ENCODE measurements around the gene NBEAL2. TPM values are rescaled to one million over a fixed set of nuclear protein-coding genes. Genes with fewer than 3 reads are reported as not detected.

NBEAL2 gene
- total and polyA plus RNA-seq, 10 donors: 44.0 to 271 (median 129) TPM

GRCh38 chr3:46998121-46998851 is 18.8 kb downstream of the NBEAL2 start:
- Histone ChIP-seq H3K9me3 (no peaks in the 10 kb centered on the region), H3K36me3 (peaks cover 0 to 100% (median 86%) of the 10 kb centered on the region in 6 donors), H3K4me1 (peaks cover 9 to 65% (median 29%) of the 10 kb centered on the region in 6 donors), H3K4me3 (no peak overlapping the region), H3K27ac (peak overlapping the region in 3 of 8 donors; percentile 23 to 55 (median 40)), H3K27me3 (replicated peaks in 1 of 7) (no peaks in the 10 kb centered on the region)
- peak; percentile 79 to 94 (median 90) for TF ChIP-seq CTCF (IDR thresholded peaks at IDR 0.05 in 8 of 11, conservative IDR thresholded peaks at IDR 0.05 in 3 of 11)
- peak; percentile 72 to 87 (median 77) for TF ChIP-seq POLR2AphosphoS5 (IDR thresholded peaks at IDR 0.05)
- TF ChIP-seq POLR2A (IDR thresholded peaks at IDR 0.05): no peak
- 60 to 100% (median 62%) methylated on average over 7 to 27 of the region's 27 CpGs for WGBS, 5 donors
- intact Hi-C loops (cut with DNase I; ENCODE audit: low total_unique reads): loop anchor here (2.0 kb wide), 1 partner anchor 75 kb away; no protein-coding TSS in a partner anchor
- peak; percentile 94 for DNase-seq

DNA sequence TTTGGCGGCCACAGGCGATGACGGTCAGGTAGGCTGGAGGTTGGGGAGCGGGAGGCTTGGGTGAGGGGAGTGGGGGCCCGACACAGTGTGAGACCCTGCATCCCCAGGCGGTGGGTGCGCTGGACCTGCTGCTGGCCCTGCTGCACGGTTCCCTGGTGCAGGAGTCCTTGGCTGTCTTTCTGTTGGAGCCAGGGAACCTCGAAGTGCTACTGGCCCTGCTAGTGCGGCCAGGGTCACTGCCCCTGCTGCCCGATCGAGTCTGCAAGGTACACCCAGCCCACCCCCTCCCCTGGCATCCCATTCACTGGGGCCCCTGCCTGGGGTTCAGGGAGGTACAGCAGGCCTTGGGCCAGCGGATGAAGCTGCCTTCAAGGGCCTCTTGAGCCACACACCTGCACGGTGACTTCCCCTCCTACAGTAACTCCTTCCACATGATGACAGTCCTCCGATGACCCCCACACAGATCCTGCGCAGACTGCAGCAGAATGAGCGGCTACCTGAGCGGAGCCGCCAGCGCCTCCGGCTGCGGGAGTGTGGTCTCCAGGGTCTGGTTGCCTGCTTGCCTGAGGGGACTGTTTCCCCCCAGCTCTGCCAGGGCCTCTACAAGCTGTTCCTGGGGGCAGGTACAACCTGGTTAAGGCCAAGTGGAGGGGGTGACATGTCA is 19.5 kb downstream of the NBEAL2 start:
- Histone ChIP-seq H3K27me3 (replicated peaks in 1 of 7) (no peaks in the 10 kb centered on the region), H3K27ac (peak overlapping the region in 1 of 8 donors; percentile 11), H3K9me3 (no peaks in the 10 kb centered on the region), H3K4me1 (peaks cover 9 to 60% (median 29%) of the 10 kb centered on the region in 6 donors), H3K36me3 (peaks cover 0 to 100% (median 89%) of the 10 kb centered on the region in 6 donors), H3K4me3 (no peak overlapping the region)
- intact Hi-C loops (cut with DNase I; ENCODE audit: low total_unique reads): loop anchor here (2.0 kb wide), 1 partner anchor 76 kb away; no protein-coding TSS in a partner anchor
- 86 to 94% (median 92%) methylated on average over 13 to 22 of the region's 22 CpGs for WGBS, 5 donors
- TF ChIP-seq POLR2A (IDR thresholded peaks at IDR 0.05): no peak
- peak in 8 of 11 experiments; percentile 0 to 56 (median 28) for TF ChIP-seq CTCF (IDR thresholded peaks at IDR 0.05 in 8 of 11, conservative IDR thresholded peaks at IDR 0.05 in 3 of 11)
- DNase-seq: peak; percentile 72

DNA sequence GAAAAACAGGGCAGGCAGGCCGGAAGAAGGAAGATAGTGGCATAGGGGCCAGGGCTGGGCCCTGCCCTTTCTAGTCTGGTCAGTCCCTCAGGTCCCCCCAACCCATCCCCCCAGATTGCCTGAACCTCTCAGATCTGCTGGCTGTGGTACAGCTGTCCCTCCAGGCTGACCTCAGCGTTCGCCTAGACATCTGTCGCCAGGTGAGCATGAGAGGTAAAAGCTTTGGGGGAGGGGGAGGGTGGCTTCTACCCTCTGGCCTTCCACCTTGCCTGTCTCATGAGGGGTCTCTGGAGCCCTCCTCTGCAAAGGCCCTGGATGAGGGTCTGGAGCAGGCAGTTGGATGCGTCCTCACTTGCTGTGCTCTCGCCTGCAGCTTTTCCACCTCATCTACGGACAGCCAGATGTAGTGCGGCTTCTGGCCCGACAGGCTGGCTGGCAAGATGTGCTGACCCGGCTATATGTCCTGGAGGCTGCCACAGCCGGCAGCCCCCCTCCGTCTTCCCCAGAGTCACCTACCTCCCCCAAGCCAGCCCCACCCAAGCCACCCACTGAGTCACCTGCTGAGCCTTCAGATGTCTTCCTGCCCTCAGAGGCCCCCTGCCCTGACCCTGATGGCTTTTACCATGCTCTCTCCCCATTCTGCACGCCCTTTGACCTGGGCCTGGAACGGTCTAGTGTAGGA is 20.2 kb downstream of the NBEAL2 start:
- intact Hi-C loops (cut with DNase I; ENCODE audit: low total_unique reads): loop anchor here (2.0 kb wide), 1 partner anchor 77 kb away; no protein-coding TSS in a partner anchor
- WGBS, 5 donors: 90 to 98% (median 95%) methylated on average over 14 of the region's 14 CpGs
- peak; percentile 70 for DNase-seq
- H3K4me3 ChIP-seq: no peak overlapping the region
- H3K4me1 ChIP-seq: peaks cover 9 to 58% (median 29%) of the 10 kb centered on the region in 6 donors
- H3K27ac ChIP-seq: no peak overlapping the region
- TF ChIP-seq POLR2AphosphoS5 (IDR thresholded peaks at IDR 0.05): no peak
- no peak for TF ChIP-seq CTCF (IDR thresholded peaks at IDR 0.05 in 8 of 11, conservative IDR thresholded peaks at IDR 0.05 in 3 of 11)
- TF ChIP-seq POLR2A (IDR thresholded peaks at IDR 0.05): no peak
- peaks cover 0 to 100% (median 89%) of the 10 kb centered on the region in 6 donors for H3K36me3 ChIP-seq
- no peaks in the 10 kb centered on the region for H3K9me3 ChIP-seq
- H3K27me3 ChIP-seq (replicated peaks in 1 of 7): no peaks in the 10 kb centered on the region

All from spleen (tissue), 11 donors.